ENCODE results near the gene NFATC4. TPM values are rescaled to one million over a fixed set of nuclear protein-coding genes. Genes with fewer than 3 reads are reported as not detected.
A peak's percentile ranks its signal among the peaks of the same experiment; 100 is the strongest.

The NFATC4 gene
- total RNA-seq, 1 donor from 2014 or later: 298 TPM

- Mint-ChIP-seq H3K4me3 (no peak overlapping the region), H3K27me3 (ENCODE audit: low read depth) (no peaks in the 10 kb centered on the region), H3K36me3 (peaks cover 24% of the 10 kb centered on the region), H3K4me1 (peaks cover 9% of the 10 kb centered on the region), H3K9me3 (no peaks in the 10 kb centered on the region), H3K27ac (peak overlapping the region; percentile 79)
- no peak for TF ChIP-seq CTCF (IDR thresholded peaks at IDR 0.05; ENCODE audit: unreplicated experiment)
- no peak for DNase-seq (ENCODE audit: low spot score in 2 of 2, unreplicated experiment in 2 of 2)
These were observed 49.1 kb downstream of the NFATC4 start for GRCh38 chr14:24416932-24417619.

- Mint-ChIP-seq H3K36me3 (peaks cover 15% of the 10 kb centered on the region), H3K4me1 (peaks cover 9% of the 10 kb centered on the region), H3K9me3 (no peaks in the 10 kb centered on the region), H3K27ac (no peak overlapping the region), H3K4me3 (no peak overlapping the region), H3K27me3 (ENCODE audit: low read depth) (no peaks in the 10 kb centered on the region)
- DNase-seq (ENCODE audit: low spot score in 2 of 2, unreplicated experiment in 2 of 2): no peak
- no peak for TF ChIP-seq CTCF (IDR thresholded peaks at IDR 0.05; ENCODE audit: unreplicated experiment)
These were observed 50.0 kb downstream of the NFATC4 start for GRCh38 chr14:24417832-24418491.

GRCh38 chr14:24418492-24418873, 50.5 kb downstream of the NFATC4 start:
- H3K27ac Mint-ChIP-seq: no peak overlapping the region
- peaks cover 12% of the 10 kb centered on the region for H3K36me3 Mint-ChIP-seq
- no peaks in the 10 kb centered on the region for H3K9me3 Mint-ChIP-seq
- H3K4me1 Mint-ChIP-seq: peaks cover 9% of the 10 kb centered on the region
- TF ChIP-seq CTCF (IDR thresholded peaks at IDR 0.05; ENCODE audit: unreplicated experiment): no peak
- no peak overlapping the region for H3K4me3 Mint-ChIP-seq
- no peak for DNase-seq (ENCODE audit: low spot score in 2 of 2, unreplicated experiment in 2 of 2)
- H3K27me3 Mint-ChIP-seq (ENCODE audit: low read depth): no peaks in the 10 kb centered on the region

- no peaks in the 10 kb centered on the region for H3K27me3 Mint-ChIP-seq (ENCODE audit: low read depth)
- TF ChIP-seq CTCF (IDR thresholded peaks at IDR 0.05; ENCODE audit: unreplicated experiment): no peak
- H3K36me3 Mint-ChIP-seq: no peaks in the 10 kb centered on the region
- H3K9me3 Mint-ChIP-seq: no peaks in the 10 kb centered on the region
- peaks cover 26% of the 10 kb centered on the region for H3K4me1 Mint-ChIP-seq
- H3K4me3 Mint-ChIP-seq: no peak overlapping the region
- H3K27ac Mint-ChIP-seq: no peak overlapping the region
- DNase-seq (ENCODE audit: low spot score in 2 of 2, unreplicated experiment in 2 of 2): no peak
These were observed 54.3 kb downstream of the NFATC4 start for GRCh38 chr14:24422261-24422660.

GRCh38 chr14:24422694-24423601, 55.0 kb downstream of the NFATC4 start:
- no peaks in the 10 kb centered on the region for H3K27me3 Mint-ChIP-seq (ENCODE audit: low read depth)
- no peak for DNase-seq (ENCODE audit: low spot score in 2 of 2, unreplicated experiment in 2 of 2)
- peaks cover 29% of the 10 kb centered on the region for H3K4me1 Mint-ChIP-seq
- no peak overlapping the region for H3K27ac Mint-ChIP-seq
- no peaks in the 10 kb centered on the region for H3K36me3 Mint-ChIP-seq
- TF ChIP-seq CTCF (IDR thresholded peaks at IDR 0.05; ENCODE audit: unreplicated experiment): no peak
- no peaks in the 10 kb centered on the region for H3K9me3 Mint-ChIP-seq
- no peak overlapping the region for H3K4me3 Mint-ChIP-seq

All from mesothelial cell of epicardium (in vitro differentiated cells).